Occipital lobe (tissue), 2 donors: ENCODE data around the gene PCNX2. TPM values are rescaled to one million over a fixed set of nuclear protein-coding genes. Genes with fewer than 3 reads are reported as not detected.

Source experiments
- DNase-seq: peaks from one replicate; lab custom pipeline; 2025; lab: John Stamatoyannopoulos, UW
- total RNA-seq: library from RNA; depleted of rRNA; stranded (reverse); fragments of >200 nt; gene quantifications from one replicate; pipeline ENCODE4 v1.2.3, GENCODE V29; 2014

PCNX2 gene
- total RNA-seq, 1 donor from 2014 or later, result 175 TPM

DNA sequence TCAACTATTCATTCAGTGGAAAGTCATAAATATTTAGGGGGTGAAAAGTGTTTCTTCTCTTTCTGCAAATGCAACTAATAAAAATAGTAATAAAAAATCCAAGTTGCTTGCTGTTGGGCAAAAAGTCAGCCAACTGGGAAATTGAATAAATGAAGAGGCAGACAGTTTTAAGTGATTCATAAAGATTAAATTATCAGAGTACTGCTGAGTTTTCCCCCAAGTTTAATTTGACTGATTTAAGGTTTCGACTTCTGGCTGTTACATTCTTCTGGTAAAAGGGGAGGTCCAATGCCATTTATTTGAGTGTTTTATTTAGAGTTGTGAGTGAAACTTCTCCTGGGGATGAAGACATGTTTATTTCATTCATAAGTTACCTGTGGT, 219.6 kb downstream of the PCNX2 start:
- no peak for DNase-seq

DNA sequence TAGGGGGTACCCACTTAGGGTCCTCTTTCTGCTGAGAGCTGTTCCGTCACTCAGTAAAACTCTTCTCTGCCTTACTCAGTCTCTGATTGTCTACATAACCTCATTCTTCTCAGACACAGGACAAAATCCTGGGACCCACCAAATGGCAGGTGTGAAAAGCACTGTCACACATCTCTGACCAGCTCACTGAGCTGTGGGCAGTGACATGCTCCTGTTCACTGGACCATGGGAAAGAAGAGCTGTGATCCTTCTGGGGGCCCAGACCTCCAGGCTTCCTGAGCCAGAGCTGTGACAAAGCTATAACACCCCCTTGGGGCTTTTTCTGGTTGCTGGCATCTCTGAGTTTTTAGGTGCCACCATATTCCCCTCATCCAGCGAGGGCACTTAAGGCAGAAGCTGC, 229.4 kb downstream of the PCNX2 start:
- no peak for DNase-seq

GRCh38 chr1:233065685-233066084, 229.8 kb downstream of the PCNX2 start:
- DNase-seq, result no peak

GRCh38 chr1:233064988-233065387, 230.5 kb downstream of the PCNX2 start:
- DNase-seq, result no peak

DNA sequence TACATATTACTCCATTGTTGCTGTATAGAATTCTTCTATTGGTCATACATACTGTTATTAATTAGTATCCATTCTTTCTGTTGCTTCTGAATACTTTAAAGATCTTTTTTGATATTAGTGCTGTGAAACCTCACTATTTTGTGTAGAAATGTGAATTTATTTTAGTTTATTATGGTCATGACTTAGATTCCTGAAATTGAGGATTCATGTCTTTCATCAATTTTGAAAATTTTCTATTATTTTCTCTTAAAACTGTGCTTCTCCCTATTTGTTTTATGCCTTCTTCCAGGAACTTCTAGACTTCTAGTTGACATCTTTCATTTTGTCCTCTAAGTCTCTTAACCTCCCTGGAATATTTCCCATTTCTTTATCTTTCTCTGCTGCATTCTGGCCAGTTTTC, 232.1 kb downstream of the PCNX2 start:
- DNase-seq, result no peak

DNA sequence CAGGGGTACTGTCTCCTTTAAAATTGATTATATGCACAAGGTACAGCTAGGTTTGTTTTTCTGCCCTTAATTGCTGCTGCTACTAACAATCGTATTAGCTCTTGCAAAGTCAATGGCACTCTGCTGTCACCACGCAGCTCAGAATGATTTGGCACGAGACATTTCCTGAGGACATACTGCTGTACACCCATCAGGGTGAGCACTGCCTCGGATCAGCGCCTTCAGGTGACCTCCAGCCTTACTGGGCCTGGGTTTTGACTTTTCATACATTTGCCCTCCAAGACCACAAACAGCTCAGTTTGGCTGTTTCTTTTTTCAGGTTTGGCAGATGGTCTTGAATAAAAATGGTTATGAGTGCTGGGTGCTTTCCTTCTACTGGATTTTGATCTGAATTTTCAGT, 234.3 kb downstream of the PCNX2 start:
- no peak for DNase-seq

GRCh38 chr1:233060461-233060994, 235.0 kb downstream of the PCNX2 start:
- DNase-seq, result no peak

DNA sequence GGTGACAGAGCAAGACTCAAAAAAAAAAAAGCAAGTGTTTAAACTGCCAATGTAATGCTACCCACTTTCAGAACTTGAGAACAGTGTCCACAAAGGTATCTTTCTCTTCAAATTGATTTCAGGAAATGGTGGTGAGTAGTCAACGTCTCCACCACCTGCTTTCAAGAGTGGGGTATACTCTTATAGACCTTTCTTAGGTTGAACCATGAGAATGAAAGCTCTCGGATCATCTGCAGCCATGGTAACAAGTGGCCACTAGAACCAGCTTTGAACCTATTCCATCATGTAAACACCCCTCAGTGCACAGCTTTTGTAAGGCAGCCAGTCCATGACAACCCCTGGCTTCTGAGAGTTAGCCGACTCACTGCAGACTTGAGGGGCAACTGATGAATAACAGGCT, 237.7 kb downstream of the PCNX2 start:
- DNase-seq, result no peak

- DNase-seq, result no peak
Observed at GRCh38 chr1:233055879-233056641, 239.5 kb downstream of the PCNX2 start.

- DNase-seq, result no peak
Observed at GRCh38 chr1:233045588-233045987, 249.9 kb downstream of the PCNX2 start.

- DNase-seq, result no peak
Observed at GRCh38 chr1:233042834-233043233, 252.7 kb downstream of the PCNX2 start.

DNA sequence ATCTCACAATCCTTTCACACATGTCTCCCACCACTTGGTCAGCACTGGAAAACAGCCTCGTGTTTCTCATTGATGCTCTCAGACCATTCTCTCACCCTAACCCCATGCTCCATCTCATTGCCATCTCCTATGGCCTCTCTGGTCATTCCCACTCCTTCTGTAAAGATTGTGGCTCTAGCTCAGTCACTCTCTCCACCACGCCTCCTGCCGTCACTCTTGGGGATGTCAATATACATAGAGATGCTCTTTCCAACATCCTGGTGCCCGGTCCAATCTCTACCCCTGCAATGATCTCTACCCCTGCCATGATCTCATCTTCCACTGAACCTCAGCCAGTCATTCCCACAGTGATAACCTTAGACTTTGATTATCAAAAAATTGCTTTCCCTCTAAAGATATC, 255.0 kb downstream of the PCNX2 start:
- DNase-seq, result no peak

DNA sequence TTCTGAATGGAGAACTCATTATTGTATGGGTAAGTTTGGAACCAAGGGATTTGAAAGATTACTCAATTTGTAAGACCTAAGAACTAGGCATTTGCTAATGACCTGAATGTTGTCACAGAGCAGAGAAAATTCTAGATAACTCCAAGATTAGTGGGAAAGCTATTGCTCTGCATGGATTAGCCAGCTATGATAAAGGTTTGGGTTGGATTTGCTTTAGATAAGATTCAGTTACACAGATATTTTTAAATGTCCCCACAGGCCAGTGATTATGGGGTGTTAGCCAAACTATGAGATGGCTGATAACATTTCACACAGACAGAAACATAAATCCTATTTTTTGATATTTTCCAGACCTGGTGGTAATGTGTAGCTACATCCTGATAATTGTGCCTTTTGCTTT, 256.9 kb downstream of the PCNX2 start:
- DNase-seq, result no peak

DNA sequence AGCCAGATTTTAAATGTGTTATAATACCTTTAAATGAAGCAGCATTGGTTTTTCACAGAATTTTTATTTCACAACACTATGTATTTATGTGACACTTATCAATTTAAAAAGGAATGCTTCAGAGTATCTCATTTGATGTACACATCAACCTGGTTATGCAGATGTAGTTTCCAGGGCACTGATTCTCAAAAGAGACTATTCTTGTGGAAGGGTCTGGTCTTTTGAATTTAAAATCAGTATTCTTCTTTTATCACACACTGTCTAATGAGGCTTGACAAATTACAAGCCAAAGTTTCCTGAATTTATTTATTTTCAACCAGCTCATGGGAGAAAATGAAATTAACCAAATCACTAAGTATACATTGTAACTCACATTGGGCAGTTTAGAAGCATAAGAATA, 257.7 kb downstream of the PCNX2 start:
- no peak for DNase-seq

DNA sequence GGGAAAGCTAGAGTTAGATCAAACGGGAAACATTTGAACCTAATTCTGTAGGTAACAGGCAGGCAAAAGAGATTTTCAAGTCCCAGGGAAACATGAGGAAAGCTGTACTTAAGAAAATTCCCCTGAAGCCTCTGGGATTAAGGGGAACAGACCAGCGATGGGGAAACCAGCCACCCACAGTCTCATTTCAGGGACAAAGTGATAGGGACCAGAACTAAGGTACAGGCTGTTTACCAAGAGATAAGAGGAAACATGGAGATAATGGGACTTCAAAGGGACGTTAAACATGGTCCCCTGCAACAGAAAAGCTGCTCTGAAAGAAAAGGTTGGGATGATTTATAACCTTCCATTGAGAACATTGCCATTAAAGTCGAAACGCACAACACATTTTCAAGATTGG, 260.7 kb downstream of the PCNX2 start:
- DNase-seq, result no peak

DNA sequence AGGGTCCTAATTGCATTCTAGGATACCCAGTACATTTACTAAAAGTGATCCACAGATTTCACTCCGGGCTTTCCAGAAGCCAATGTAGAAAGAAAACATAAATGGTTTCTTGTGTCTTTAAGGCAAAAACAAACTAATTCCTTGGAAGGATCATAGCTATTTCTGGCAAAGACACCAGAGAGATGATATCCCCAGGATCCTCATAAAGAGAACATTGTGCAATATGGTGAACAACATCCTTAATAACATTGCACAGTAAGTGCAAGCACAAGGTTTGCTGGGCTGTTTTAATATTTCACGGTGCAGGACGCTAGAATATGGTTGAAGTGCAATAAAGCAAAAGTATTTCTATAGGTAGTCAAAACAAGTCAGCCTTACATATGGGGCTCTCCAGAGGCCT, 262.2 kb downstream of the PCNX2 start:
- no peak for DNase-seq

DNA sequence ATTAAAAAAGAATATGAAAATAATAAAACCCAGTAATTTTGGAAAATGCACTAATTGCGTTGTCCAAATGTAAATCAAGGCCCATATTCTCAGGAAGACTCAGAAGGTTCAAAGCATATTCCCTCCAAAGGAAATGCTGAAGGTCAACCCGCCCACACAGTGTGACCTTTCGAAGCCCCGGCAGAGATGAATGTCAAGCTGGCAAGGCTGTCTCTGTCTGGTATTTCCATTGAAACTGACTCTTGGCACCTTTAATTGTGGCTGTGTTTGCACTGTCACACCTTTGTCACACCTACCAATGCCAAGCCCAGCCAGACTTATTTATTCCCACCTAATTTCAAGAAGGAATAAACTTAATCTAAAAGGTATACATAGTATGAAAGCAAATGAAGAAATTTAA, 262.6 kb downstream of the PCNX2 start:
- no peak for DNase-seq

GRCh38 chr1:233031521-233031920, 264.0 kb downstream of the PCNX2 start:
- no peak for DNase-seq

GRCh38 chr1:233027046-233027445, 268.5 kb downstream of the PCNX2 start:
- DNase-seq, result no peak

- no peak for DNase-seq
Observed at GRCh38 chr1:233025567-233025966, 270.0 kb downstream of the PCNX2 start.

DNA sequence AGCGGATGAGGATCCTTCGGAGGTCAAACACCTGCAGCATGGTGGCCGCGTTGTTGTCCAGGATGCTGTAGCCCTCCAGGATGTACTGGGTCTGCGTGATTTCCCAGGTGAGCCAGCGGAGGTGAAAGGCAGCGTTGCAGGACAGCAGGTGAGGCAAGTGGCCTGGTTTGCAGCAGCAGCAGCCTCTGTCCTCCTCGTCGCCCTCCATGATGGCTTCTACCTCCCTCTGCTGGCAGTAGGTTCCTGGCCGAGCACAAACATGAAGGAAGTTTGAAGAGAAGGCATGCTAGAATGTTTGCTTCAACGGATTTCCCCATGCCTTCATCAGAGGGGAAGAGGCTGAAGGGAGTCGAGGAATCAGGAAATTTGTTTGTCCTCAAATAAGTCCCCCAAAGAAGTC, 270.4 kb downstream of the PCNX2 start:
- DNase-seq, result no peak

DNA sequence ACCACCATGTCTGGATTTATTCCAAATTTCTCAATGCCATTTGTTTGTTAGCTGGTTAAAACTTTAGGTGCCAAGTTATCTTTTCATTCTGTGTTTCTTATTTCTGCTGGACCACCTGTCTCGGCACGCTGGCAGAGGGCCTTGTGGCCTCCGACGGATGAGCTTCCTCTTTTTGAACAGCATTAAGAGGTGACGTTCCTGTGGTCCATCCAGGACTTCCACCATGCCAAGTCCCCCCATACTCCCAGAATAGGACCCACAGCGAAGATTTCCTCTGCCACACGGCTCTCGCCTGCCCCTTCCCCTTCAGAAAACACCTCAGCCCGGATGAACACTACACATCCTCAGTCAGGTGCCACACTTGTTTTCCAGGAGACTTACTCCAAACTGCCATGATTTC, 271.3 kb downstream of the PCNX2 start:
- no peak for DNase-seq

- no peak for DNase-seq
Observed at GRCh38 chr1:233022246-233022645, 273.3 kb downstream of the PCNX2 start.

GRCh38 chr1:233020426-233020825, 275.1 kb downstream of the PCNX2 start:
- DNase-seq, result no peak
